ENCODE measurements around the gene ACVR1B.

ACVR1B gene

DNA sequence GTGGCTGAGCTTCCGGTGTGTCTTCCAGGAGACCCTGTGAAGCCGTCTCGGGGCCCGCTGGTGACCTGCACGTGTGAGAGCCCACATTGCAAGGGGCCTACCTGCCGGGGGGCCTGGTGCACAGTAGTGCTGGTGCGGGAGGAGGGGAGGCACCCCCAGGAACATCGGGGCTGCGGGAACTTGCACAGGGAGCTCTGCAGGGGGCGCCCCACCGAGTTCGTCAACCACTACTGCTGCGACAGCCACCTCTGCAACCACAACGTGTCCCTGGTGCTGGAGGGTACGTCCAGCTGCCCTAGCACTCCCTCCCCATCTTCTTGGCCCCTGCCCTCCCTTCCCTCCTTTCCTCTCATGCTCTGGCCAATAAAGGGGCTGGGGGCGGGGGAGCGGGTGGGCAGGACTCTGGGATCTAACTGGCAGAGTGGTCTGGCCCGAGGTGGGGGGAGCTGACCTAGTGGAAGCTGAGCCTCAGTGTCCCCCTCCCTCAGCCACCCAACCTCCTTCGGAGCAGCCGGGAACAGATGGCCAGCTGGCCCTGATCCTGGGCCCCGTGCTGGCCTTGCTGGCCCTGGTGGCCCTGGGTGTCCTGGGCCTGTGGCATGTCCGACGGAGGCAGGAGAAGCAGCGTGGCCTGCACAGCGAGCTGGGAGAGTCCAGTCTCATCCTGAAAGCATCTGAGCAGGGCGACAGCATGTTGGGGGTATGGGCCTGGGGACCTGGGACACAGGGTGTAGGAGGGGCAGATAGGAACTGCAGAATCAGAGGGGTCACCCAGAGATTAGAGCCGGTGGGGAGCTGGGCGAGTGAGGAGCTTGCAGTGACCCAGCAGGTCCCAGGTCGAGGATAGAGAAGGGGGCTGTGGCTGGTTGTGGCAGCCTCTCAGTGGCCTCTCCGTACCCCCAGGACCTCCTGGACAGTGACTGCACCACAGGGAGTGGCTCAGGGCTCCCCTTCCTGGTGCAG lies 38.1 kb upstream of the ACVR1B start:
- H3K4me3 ChIP-seq (replicated peaks; ENCODE audit: low read depth, low read length): no peak overlapping the region
- TF ChIP-seq, protein P1, sequence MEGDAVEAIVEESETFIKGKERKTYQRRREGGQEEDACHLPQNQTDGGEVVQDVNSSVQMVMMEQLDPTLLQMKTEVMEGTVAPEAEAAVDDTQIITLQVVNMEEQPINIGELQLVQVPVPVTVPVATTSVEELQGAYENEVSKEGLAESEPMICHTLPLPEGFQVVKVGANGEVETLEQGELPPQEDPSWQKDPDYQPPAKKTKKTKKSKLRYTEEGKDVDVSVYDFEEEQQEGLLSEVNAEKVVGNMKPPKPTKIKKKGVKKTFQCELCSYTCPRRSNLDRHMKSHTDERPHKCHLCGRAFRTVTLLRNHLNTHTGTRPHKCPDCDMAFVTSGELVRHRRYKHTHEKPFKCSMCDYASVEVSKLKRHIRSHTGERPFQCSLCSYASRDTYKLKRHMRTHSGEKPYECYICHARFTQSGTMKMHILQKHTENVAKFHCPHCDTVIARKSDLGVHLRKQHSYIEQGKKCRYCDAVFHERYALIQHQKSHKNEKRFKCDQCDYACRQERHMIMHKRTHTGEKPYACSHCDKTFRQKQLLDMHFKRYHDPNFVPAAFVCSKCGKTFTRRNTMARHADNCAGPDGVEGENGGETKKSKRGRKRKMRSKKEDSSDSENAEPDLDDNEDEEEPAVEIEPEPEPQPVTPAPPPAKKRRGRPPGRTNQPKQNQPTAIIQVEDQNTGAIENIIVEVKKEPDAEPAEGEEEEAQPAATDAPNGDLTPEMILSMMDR (IDR thresholded peaks at IDR 0.05; ENCODE audit: low read depth, low read length, missing control alignments): peak; percentile 10
- DNase-seq (ENCODE audit: extremely low read depth, low read depth): no peak

DNA sequence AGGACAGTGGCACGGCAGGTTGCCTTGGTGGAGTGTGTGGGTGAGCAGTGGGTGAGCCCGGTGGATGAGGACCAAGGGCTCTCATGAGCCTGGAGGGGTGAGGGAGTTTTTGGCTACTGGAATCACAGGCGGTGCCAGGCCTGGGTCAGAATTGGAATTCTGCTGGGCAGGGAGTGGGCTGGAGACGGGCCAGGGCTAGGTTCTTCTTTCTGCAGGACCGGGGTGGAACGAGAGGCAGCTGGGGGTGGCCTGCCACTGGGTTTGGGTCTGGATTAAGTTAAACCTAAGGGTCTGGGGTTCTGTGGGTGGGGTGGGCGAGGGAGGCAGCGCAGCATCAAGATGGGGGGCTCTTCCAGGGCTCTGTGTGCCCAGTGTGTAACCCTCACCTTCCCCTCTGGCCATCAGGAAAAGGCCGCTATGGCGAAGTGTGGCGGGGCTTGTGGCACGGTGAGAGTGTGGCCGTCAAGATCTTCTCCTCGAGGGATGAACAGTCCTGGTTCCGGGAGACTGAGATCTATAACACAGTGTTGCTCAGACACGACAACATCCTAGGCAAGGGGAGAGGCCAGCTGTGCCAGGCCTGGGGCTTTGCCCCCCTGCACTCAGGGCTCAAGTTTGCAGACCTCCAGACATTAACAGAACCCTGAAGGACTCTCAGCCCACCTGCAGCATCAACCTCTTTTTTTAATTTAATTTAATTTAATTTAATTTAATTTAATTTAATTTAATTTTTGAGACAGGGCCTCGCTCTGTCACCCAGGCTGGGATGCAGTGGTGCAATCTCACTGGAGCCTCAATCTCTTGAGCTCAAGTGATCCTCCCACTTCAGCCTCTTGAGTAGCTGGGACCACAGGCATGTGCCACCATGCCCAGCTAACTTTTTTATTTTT lies 37.2 kb upstream of the ACVR1B start:
- H3K4me3 ChIP-seq (replicated peaks; ENCODE audit: low read depth, low read length): no peak overlapping the region
- TF ChIP-seq, protein P1 (IDR thresholded peaks at IDR 0.05; ENCODE audit: low read depth, low read length, missing control alignments): no peak
- no peak for DNase-seq (ENCODE audit: extremely low read depth, low read depth)

DNA sequence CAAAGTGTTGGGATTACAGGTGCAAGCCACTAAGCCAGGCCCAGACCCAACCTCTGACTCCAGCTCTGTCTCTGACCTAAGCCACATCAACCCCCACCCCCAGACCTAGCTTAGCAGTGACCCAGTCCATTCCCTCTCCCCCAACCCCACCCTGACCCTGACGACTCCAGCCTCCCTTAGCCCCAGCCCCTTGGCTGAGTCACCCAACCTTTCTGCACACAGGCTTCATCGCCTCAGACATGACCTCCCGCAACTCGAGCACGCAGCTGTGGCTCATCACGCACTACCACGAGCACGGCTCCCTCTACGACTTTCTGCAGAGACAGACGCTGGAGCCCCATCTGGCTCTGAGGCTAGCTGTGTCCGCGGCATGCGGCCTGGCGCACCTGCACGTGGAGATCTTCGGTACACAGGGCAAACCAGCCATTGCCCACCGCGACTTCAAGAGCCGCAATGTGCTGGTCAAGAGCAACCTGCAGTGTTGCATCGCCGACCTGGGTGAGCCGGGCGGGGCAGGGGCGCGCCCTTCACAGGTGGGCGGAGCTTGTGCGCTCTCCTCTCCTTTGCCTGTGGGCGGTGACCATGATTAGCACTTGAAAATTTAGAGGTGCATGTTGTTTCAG lies 36.4 kb upstream of the ACVR1B start:
- TF ChIP-seq, protein P1 (IDR thresholded peaks at IDR 0.05; ENCODE audit: low read depth, low read length, missing control alignments): no peak
- H3K4me3 ChIP-seq (replicated peaks; ENCODE audit: low read depth, low read length): no peak overlapping the region
- DNase-seq (ENCODE audit: extremely low read depth, low read depth): no peak

DNA sequence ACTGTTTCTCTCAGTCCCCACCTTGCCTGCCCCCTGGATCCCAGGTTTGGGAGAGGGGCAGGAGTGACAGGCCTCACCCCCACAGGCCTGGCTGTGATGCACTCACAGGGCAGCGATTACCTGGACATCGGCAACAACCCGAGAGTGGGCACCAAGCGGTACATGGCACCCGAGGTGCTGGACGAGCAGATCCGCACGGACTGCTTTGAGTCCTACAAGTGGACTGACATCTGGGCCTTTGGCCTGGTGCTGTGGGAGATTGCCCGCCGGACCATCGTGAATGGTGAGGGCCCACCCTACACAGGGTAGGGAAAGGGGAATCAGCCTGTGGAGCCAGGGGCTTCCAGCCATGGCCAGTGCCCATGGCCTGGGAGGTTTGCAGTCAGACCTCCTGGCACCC lies 35.5 kb upstream of the ACVR1B start:
- H3K4me3 ChIP-seq (replicated peaks; ENCODE audit: low read depth, low read length): no peak overlapping the region
- TF ChIP-seq, protein P1 (IDR thresholded peaks at IDR 0.05; ENCODE audit: low read depth, low read length, missing control alignments): no peak
- no peak for DNase-seq (ENCODE audit: extremely low read depth, low read depth)

DNA sequence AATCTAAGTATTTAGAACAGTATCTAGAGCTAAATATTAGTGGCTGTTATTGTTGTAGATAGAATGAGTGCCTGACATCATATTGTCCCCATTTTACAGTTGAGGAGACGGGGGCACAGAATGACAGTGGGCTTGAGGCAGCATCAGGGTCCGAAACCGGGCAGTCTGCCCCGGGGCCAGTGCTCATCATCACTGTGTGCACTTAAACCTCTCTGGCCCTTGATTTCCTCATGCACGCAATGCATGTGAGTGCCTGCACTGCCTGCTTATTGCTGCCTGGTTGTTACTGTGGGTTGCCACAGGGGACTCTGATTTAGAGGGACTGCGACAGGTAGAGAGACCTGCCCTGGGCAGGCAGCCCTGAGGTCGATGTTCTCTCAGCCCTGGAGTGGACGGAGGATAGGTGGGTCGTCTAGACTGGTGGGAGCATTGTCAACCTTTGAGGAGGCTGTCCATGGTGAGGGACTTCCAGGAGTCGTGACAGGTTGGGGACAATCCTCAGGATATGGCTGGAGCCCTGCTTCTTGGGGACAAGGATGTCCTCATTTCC lies 34.4 kb upstream of the ACVR1B start:
- TF ChIP-seq, protein P1 (IDR thresholded peaks at IDR 0.05; ENCODE audit: low read depth, low read length, missing control alignments): no peak
- DNase-seq (ENCODE audit: extremely low read depth, low read depth): no peak
- H3K4me3 ChIP-seq (replicated peaks; ENCODE audit: low read depth, low read length): no peak overlapping the region

DNA sequence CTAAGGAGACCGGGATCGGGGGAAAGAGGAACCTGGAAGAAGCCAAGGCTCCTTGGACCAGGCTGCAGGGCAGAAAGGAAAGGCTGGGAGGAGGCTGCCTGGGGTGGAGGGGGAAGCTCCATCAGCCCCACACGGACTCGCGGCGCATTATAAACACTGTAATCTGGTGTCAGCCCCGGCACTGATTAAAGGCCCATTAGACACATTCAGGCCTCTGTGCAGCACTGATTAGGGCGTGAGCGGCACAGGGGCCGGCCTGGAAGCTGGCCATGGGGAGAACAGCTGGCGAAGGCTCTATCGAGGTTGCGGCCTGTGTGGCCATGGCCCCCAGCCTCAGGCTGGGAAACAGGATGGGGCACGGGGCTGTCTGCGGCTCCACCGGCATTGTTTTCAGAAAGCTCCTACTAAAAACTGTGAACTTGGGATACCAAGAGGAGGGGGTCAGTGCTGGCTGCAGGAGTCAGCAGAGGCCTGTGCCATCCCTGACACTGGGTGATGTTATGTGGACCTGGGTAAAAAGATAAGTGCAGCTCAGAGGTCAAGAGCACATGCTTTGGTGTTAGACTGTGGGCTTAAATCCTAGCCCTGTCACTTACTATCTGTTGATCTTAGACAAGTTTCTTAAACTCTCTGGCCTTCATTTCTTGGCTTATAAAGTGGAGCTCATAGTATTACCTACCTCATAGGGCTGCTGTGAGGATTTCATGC lies 33.6 kb upstream of the ACVR1B start:
- DNase-seq (ENCODE audit: extremely low read depth, low read depth): no peak
- TF ChIP-seq, protein P1 (IDR thresholded peaks at IDR 0.05; ENCODE audit: low read depth, low read length, missing control alignments): no peak
- no peak overlapping the region for H3K4me3 ChIP-seq (replicated peaks; ENCODE audit: low read depth, low read length)

Measured in HFF-Myc (cell line).